Rectal smooth muscle tissue (tissue), 1 donor: ENCODE measurements around the gene TRIM9.

Experiments
- H3K27ac ChIP-seq: one replicate; pipeline ENCODE4 v1.7.0; 2013; ENCODE audit warnings: low read depth, low read length, inconsistent platforms
- H3K27me3 ChIP-seq: one replicate; pipeline ENCODE4 v1.7.0; 2013; ENCODE audit warnings: low read length; ENCODE audit not compliant: control insufficient read depth, insufficient read depth
- H3K36me3 ChIP-seq: one replicate; pipeline ENCODE4 v1.7.0; 2013; ENCODE audit warnings: low read length; ENCODE audit not compliant: control insufficient read depth, insufficient read depth
- H3K4me1 ChIP-seq: one replicate; pipeline ENCODE4 v1.7.0; 2013; ENCODE audit warnings: low read length; ENCODE audit not compliant: control insufficient read depth, insufficient read depth
- H3K4me3 ChIP-seq: one replicate; pipeline ENCODE4 v1.7.0; 2013; ENCODE audit warnings: low read length
- H3K9ac ChIP-seq: one replicate; pipeline ENCODE4 v1.7.0; 2013; ENCODE audit warnings: low read length

TRIM9 gene

GRCh38 chr14:50932156-50932555 is 162.7 kb downstream of the TRIM9 start:
- no peaks in the 10 kb centered on the region for H3K4me1 ChIP-seq
- no peaks in the 10 kb centered on the region for H3K27me3 ChIP-seq
- no peaks in the 10 kb centered on the region for H3K36me3 ChIP-seq
- no peak overlapping the region for H3K4me3 ChIP-seq
- H3K27ac ChIP-seq, result no peak overlapping the region
- H3K9ac ChIP-seq, result no peak overlapping the region

GRCh38 chr14:50931559-50931958 is 163.3 kb downstream of the TRIM9 start:
- Histone ChIP-seq H3K27ac (no peak overlapping the region), H3K36me3 (no peaks in the 10 kb centered on the region), H3K4me3 (no peak overlapping the region), H3K4me1 (no peaks in the 10 kb centered on the region), H3K27me3 (no peaks in the 10 kb centered on the region), H3K9ac (no peak overlapping the region)

- Histone ChIP-seq H3K4me1 (no peaks in the 10 kb centered on the region), H3K4me3 (no peak overlapping the region), H3K36me3 (no peaks in the 10 kb centered on the region), H3K27ac (no peak overlapping the region), H3K27me3 (no peaks in the 10 kb centered on the region), H3K9ac (no peak overlapping the region)
These were observed 165.4 kb downstream of the TRIM9 start for GRCh38 chr14:50929506-50929905.

- Histone ChIP-seq H3K36me3 (no peaks in the 10 kb centered on the region), H3K27me3 (no peaks in the 10 kb centered on the region), H3K4me1 (no peaks in the 10 kb centered on the region), H3K4me3 (no peak overlapping the region), H3K9ac (no peak overlapping the region), H3K27ac (no peak overlapping the region)
These were observed 166.8 kb downstream of the TRIM9 start for GRCh38 chr14:50928002-50928635.

GRCh38 chr14:50926851-50927386 is 168.0 kb downstream of the TRIM9 start:
- Histone ChIP-seq H3K27me3 (no peaks in the 10 kb centered on the region), H3K4me1 (no peaks in the 10 kb centered on the region), H3K27ac (no peak overlapping the region), H3K9ac (no peak overlapping the region), H3K36me3 (peaks cover 6% of the 10 kb centered on the region), H3K4me3 (no peak overlapping the region)
